SK-N-SH treated with all-trans-retinoic acid at 6 μM for 48 hours (cell line): ENCODE results near the gene SPOP.

Experiments used
- ARNTL ChIP-seq: fragments of 450-650 bp; formaldehyde crosslinking; IDR thresholded peaks from 2 replicates; pipeline ENCODE4 v1.5.0; 2020; ENCODE audit warnings: low read depth, mild to moderate bottlenecking, moderate library complexity, borderline replicate concordance
- ESRRG ChIP-seq: fragments of 250-450 bp; sonication (Bioruptor Pico); IDR thresholded peaks from 2 replicates; pipeline ENCODE4 v1.6.1; 2021; ENCODE audit warnings: mild to moderate bottlenecking
- PPARA ChIP-seq: fragments of 250-450 bp; sonication (Bioruptor Pico); IDR thresholded peaks from 2 replicates; pipeline ENCODE4 v1.5.0; 2020; ENCODE audit warnings: mild to moderate bottlenecking, borderline replicate concordance
- SNAI2 ChIP-seq: fragments of 250-450 bp; sonication (Bioruptor Pico); IDR thresholded peaks from 2 replicates; pipeline ENCODE4 v1.5.0; 2020; ENCODE audit warnings: mild to moderate bottlenecking, moderate library complexity
- ZC3H10 ChIP-seq: fragments of 250-450 bp; sonication (Bioruptor Pico); IDR thresholded peaks from 2 replicates; pipeline ENCODE4 v1.5.1; 2021; ENCODE audit warnings: mild to moderate bottlenecking, moderate library complexity
- ZFP30 ChIP-seq: fragments of 450-650 bp; formaldehyde crosslinking; IDR thresholded peaks from 2 replicates; pipeline ENCODE4 v1.5.0; 2022; ENCODE audit warnings: mild to moderate bottlenecking, moderate library complexity

- TF ChIP-seq ARNTL (CRISPR knock-in tag) (no peak), PPARA (CRISPR knock-in tag) (no peak), ESRRG (no peak), ZC3H10 (CRISPR knock-in tag) (no peak), ZFP30 (CRISPR knock-in tag) (no peak), SNAI2 (CRISPR knock-in tag) (no peak)
Measured at GRCh38 chr17:49633762-49634484, 44.0 kb downstream of the SPOP start.
